ENCODE results near the gene B4GALT1. TPM values are rescaled to one million over a fixed set of nuclear protein-coding genes. Genes with fewer than 3 reads are reported as not detected.

The B4GALT1 gene
- total and polyA plus RNA-seq, 2 of the 8 experiments (the other 6 are each of a cell fraction or from before 2014, with no cell fraction given): 12.8 to 18.2 TPM

- Histone ChIP-seq H3K79me1 (ENCODE audit: low read depth, low read length) (no peaks in the 10 kb centered on the region), H2BK12ac (ENCODE audit: low read depth, low read length) (no peak overlapping the region), H3K23me2 (ENCODE audit: low read depth, low read length) (no peaks in the 10 kb centered on the region), H3K79me2 (ENCODE audit: control insufficient read depth in 1 of 2, insufficient read depth in 2 of 2, low read length in 2 of 2) (no peaks in the 10 kb centered on the region), H3K14ac (ENCODE audit: insufficient read length) (no peak overlapping the region), H3K56ac (replicated peaks; ENCODE audit: insufficient read length, low read depth, low read length) (no peak overlapping the region), H3K4ac (replicated peaks; ENCODE audit: insufficient read length, low read depth, low read length) (no peak overlapping the region), H4K91ac (replicated peaks; ENCODE audit: insufficient read length, low read length) (no peak overlapping the region), H2BK20ac (ENCODE audit: low read length) (no peak overlapping the region), H3K4me3 (ENCODE audit: extremely low read depth in 1 of 4, insufficient read depth in 2 of 4, low read depth in 3 of 4, low read length in 4 of 4) (no peak overlapping the region), H2AK5ac (ENCODE audit: low read depth, low read length) (no peak overlapping the region), H2AFZ (ENCODE audit: low read length) (no peak overlapping the region), H2BK15ac (ENCODE audit: low read length) (no peak overlapping the region), H4K20me1 (replicated peaks in 1 of 2; ENCODE audit: control insufficient read depth in 1 of 2, insufficient read depth in 2 of 2, low read length in 2 of 2) (no peaks in the 10 kb centered on the region), H4K8ac (ENCODE audit: extremely low read depth, insufficient read depth, low read length) (no peak overlapping the region), H3K23ac (ENCODE audit: insufficient read length) (no peak overlapping the region), H3K4me2 (ENCODE audit: insufficient read depth in 1 of 2, low read depth in 2 of 2, low read length in 2 of 2) (no peak overlapping the region), H3K4me1 (replicated peaks in 1 of 4; ENCODE audit: control insufficient read depth in 3 of 4, insufficient read depth in 4 of 4, low read length in 3 of 4) (no peaks in the 10 kb centered on the region), H2BK5ac (ENCODE audit: low read depth, low read length) (no peak overlapping the region), H3K27ac (ENCODE audit: low read depth, low read length) (no peak overlapping the region), H3K36me3 (ENCODE audit: control insufficient read depth in 2 of 4, insufficient read depth in 4 of 4, low read length in 3 of 4) (no peaks in the 10 kb centered on the region), H3K9ac (replicated peaks in 1 of 4; ENCODE audit: extremely low read depth in 1 of 4, low read depth in 3 of 4, low read length in 3 of 4) (no peak overlapping the region), H4K5ac (ENCODE audit: insufficient read length, low read depth, low read length) (no peak overlapping the region), H3K18ac (ENCODE audit: extremely low read depth, low read length) (no peak overlapping the region), H3K27me3 (replicated peaks in 1 of 4; ENCODE audit: control insufficient read depth in 3 of 4, extremely low read depth in 1 of 4, insufficient read depth in 3 of 4, low read length in 3 of 4) (no peaks in the 10 kb centered on the region; a peak in 1 of 7 replicates), H3K9me3 (ENCODE audit: insufficient read depth in 2 of 2, low read depth in 1 of 2, low read length in 1 of 2) (no peaks in the 10 kb centered on the region), H2BK120ac (replicated peaks; ENCODE audit: low read depth, low read length) (no peak overlapping the region)
- POLR2A ChIA-PET (ENCODE audit: partially characterized antibody): interaction anchor here (1.6 kb wide), 1 partner anchor 75 kb away, joined by 3 read pairs; the partner anchor contains the start of gene B4GALT1
- 83% methylated on average over 5 of the region's 5 CpGs; no CpG with 5 or more reads in 1 of the 2 experiments for WGBS, 2 experiments (ENCODE audit: extremely low coverage in 1 of 2, insufficient coverage in 1 of 2, insufficient read length in 1 of 2, insufficient replicate concordance in 2 of 2, low coverage in 1 of 2, low lambda C conversion rate in 2 of 2, missing lambda C conversion rate in 1 of 2)
- FAIRE-seq: no peak
- no peak for DNase-seq (ENCODE audit: low read depth in 1 of 2, low spot score in 2 of 2)
- CTCF ChIA-PET (ENCODE audit: partially characterized antibody): no interaction called here
- TF ChIP-seq KDM5A (IDR thresholded peaks at IDR 0.05; ENCODE audit: low read length): no peak
- TF ChIP-seq, protein P1, sequence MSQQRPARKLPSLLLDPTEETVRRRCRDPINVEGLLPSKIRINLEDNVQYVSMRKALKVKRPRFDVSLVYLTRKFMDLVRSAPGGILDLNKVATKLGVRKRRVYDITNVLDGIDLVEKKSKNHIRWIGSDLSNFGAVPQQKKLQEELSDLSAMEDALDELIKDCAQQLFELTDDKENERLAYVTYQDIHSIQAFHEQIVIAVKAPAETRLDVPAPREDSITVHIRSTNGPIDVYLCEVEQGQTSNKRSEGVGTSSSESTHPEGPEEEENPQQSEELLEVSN (IDR thresholded peaks at IDR 0.05): no peak
- no peak for TF ChIP-seq RFX5 (IDR thresholded peaks at IDR 0.05; ENCODE audit: borderline replicate concordance, low read depth, low read length)
- TF ChIP-seq MAX (IDR thresholded peaks at IDR 0.05): no peak
- TF ChIP-seq EZH2 (IDR thresholded peaks at IDR 0.05; ENCODE audit: low read depth, low read length, severe bottlenecking): no peak
- TF ChIP-seq SP4 (IDR thresholded peaks at IDR 0.05; ENCODE audit: low read length): no peak
- TF ChIP-seq SIRT6 (IDR thresholded peaks at IDR 0.05; ENCODE audit: low read length): no peak
- no peak for TF ChIP-seq TAF7 (optimal IDR thresholded peaks at IDR 0.05; ENCODE audit: borderline replicate concordance, low read depth, low read length)
- no peak for TF ChIP-seq GABPA (IDR thresholded peaks at IDR 0.05; ENCODE audit: borderline replicate concordance, insufficient read depth, low read length)
- no peak for TF ChIP-seq RXRA (IDR thresholded peaks at IDR 0.05; ENCODE audit: insufficient read depth, low read depth, low read length)
- no peak for TF ChIP-seq CHD1 (IDR thresholded peaks at IDR 0.05; ENCODE audit: low read depth, low read length)
- no peak for TF ChIP-seq KDM4A (IDR thresholded peaks at IDR 0.05; ENCODE audit: low read depth, low read length, severe bottlenecking)
- no peak for TF ChIP-seq SRF (IDR thresholded peaks at IDR 0.05; ENCODE audit: low read depth, low read length)
- no peak for TF ChIP-seq TAF1 (IDR thresholded peaks at IDR 0.05; ENCODE audit: low read depth, low read length)
Measured at GRCh38 chr9:33092634-33093033, 74.5 kb downstream of the B4GALT1 start.
